ENCODE results near the gene ERBB4.

Gene ERBB4

GRCh38 chr2:212538305-212539071 is at the start of gene ERBB4:
ERBB4 (minus strand) TSS chr2:212538802; CDS start chr2:212538530, 272 bp downstream.
- no peak for DNase-seq (ENCODE audit: low read depth in 3 of 3, low spot score in 1 of 3)

- DNase-seq (ENCODE audit: low read depth in 3 of 3, low spot score in 1 of 3): no peak
Measured at GRCh38 chr2:212580117-212580516, 41.5 kb upstream of the ERBB4 start.

GRCh38 chr2:212556296-212556695 is 17.7 kb upstream of the ERBB4 start:
- DNase-seq (ENCODE audit: low read depth in 3 of 3, low spot score in 1 of 3): no peak

GRCh38 chr2:212554233-212554632 is 15.6 kb upstream of the ERBB4 start:
- no peak for DNase-seq (ENCODE audit: low read depth in 3 of 3, low spot score in 1 of 3)

GRCh38 chr2:212549941-212550340 is 11.3 kb upstream of the ERBB4 start:
- DNase-seq (ENCODE audit: low read depth in 3 of 3, low spot score in 1 of 3): no peak

- no peak for DNase-seq (ENCODE audit: low read depth in 3 of 3, low spot score in 1 of 3)
Measured at GRCh38 chr2:212549463-212549862, 10.9 kb upstream of the ERBB4 start.

- DNase-seq (ENCODE audit: low read depth in 3 of 3, low spot score in 1 of 3): no peak
Measured at GRCh38 chr2:212548455-212548819, 9.8 kb upstream of the ERBB4 start.

GRCh38 chr2:212547716-212548454 is 9.3 kb upstream of the ERBB4 start:
- no peak for DNase-seq (ENCODE audit: low read depth in 3 of 3, low spot score in 1 of 3)

GRCh38 chr2:212546669-212547068 is 8.1 kb upstream of the ERBB4 start:
- no peak for DNase-seq (ENCODE audit: low read depth in 3 of 3, low spot score in 1 of 3)

- no peak for DNase-seq (ENCODE audit: low read depth in 3 of 3, low spot score in 1 of 3)
Measured at GRCh38 chr2:212540341-212540740, 1.7 kb upstream of the ERBB4 start.

- DNase-seq (ENCODE audit: low read depth in 3 of 3, low spot score in 1 of 3): no peak
Measured at GRCh38 chr2:212539072-212539880, 674 bp upstream of the ERBB4 start.

GRCh38 chr2:212537726-212538304 is 787 bp downstream of the ERBB4 start:
- no peak for DNase-seq (ENCODE audit: low read depth in 3 of 3, low spot score in 1 of 3)

- DNase-seq (ENCODE audit: low read depth in 3 of 3, low spot score in 1 of 3): no peak
Measured at GRCh38 chr2:212536817-212537725, 1.5 kb downstream of the ERBB4 start.

GRCh38 chr2:212535996-212536816 is 2.4 kb downstream of the ERBB4 start:
- no peak for DNase-seq (ENCODE audit: low read depth in 3 of 3, low spot score in 1 of 3)

- no peak for DNase-seq (ENCODE audit: low read depth in 3 of 3, low spot score in 1 of 3)
Measured at GRCh38 chr2:212534336-212534735, 4.3 kb downstream of the ERBB4 start.

- DNase-seq (ENCODE audit: low read depth in 3 of 3, low spot score in 1 of 3): no peak
Measured at GRCh38 chr2:212532585-212532984, 6.0 kb downstream of the ERBB4 start.

GRCh38 chr2:212532087-212532486 is 6.5 kb downstream of the ERBB4 start:
- no peak for DNase-seq (ENCODE audit: low read depth in 3 of 3, low spot score in 1 of 3)

- DNase-seq (ENCODE audit: low read depth in 3 of 3, low spot score in 1 of 3): no peak
Measured at GRCh38 chr2:212531499-212531898, 7.1 kb downstream of the ERBB4 start.

- DNase-seq (ENCODE audit: low read depth in 3 of 3, low spot score in 1 of 3): no peak
Measured at GRCh38 chr2:212530991-212531390, 7.6 kb downstream of the ERBB4 start.

Measured in stimulated activated CD4-positive, alpha-beta T cell treated with anti-CD3 and anti-CD28 coated beads, TNF-alpha, amount 100 ng/mL, for 1 hour (primary cell).